HCEC 1CT (cell line): ENCODE measurements around the gene ATP5IF1.

Experiments used
- DNase-seq: peaks from one replicate; pipeline ENCODE4 v3.0.0-alpha.2; 2017

ATP5IF1 gene

DNA sequence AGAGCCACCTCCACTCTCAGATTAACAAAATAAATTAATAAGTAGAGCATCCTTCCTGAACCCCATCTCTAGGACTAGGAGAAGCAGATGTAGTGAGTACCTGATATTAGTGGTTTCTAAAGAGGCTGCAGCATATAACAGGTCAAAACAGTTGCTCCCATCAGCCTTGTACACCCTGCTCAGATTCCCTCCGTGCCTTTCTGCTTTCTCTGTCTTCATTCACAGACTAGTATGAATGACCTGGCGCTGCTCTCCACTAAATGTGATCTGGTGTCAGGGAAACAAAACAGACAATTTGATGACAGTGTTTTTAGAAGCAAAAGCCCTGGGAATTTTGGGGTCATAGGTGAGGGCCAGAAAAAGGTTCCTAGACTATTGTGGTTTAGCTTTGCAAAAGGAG, 31.7 kb downstream of the ATP5IF1 start:
- no peak for DNase-seq

DNA sequence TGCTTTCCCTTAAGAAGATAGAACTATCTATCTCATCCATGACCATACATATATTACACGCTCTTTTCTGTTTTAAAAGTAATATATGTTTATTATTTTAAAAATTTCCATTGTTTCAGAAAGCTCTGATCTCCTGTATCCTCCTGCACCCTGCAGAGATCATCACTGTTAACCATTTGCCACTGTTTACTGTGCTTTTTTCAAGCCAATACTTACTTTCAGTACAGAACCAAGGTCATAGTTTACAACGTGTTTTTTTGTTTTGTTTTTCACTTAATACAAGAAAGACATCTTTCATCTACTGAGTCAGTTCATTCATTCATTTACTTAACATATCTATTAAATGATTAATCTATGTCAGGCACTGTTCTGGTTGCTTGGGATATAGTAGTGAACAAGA, 33.6 kb downstream of the ATP5IF1 start:
- DNase-seq: no peak

DNA sequence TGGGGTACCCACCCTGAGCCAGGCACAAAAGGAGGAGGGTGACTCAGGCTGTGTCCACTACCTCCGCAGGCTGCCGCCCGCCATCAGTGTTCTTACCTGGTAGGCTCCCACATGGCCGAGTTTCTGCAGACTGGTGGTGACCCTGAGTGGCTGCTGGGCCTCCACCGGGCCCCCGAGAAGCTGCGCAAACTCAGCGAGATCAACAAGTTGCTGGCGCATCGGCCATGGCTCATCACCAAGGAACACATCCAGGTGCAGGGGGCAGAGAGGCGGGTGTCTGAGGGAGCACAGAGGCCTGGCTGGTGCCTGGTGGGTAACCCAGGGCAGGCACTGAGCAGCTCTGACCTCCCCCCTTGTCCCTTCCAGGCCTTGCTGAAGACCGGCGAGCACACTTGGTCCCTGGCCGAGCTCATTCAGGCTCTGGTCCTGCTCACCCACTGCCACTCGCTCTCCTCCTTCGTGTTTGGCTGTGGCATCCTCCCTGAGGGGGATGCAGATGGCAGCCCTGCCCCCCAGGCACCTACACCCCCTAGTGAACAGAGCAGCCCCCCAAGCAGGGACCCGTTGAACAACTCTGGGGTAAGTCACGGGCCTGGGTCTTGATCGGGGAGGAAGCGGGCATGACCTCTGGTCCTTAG, 36.4 kb downstream of the ATP5IF1 start:
- no peak for DNase-seq

GRCh38 chr1:28273216-28273860, 37.4 kb downstream of the ATP5IF1 start:
- no peak for DNase-seq

DNA sequence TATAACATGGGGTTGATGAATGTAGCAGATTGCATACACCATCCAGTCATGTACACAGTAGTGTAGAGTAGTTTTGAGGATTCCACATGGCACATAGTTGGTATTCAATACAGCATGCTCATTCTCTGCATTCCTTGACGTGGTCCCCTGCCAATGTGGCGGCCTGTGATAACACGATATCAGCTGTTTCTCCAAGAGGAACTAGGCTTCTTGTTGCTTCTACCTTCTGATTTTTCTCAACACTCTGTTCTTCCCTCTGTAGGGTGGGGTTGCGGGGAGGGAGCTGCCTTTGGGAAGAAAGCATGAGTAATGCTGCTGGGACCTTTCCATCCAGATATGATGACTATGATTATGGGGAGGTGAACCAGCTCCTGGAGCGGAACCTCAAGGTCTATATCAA, 42.8 kb downstream of the ATP5IF1 start:
- no peak for DNase-seq

DNA sequence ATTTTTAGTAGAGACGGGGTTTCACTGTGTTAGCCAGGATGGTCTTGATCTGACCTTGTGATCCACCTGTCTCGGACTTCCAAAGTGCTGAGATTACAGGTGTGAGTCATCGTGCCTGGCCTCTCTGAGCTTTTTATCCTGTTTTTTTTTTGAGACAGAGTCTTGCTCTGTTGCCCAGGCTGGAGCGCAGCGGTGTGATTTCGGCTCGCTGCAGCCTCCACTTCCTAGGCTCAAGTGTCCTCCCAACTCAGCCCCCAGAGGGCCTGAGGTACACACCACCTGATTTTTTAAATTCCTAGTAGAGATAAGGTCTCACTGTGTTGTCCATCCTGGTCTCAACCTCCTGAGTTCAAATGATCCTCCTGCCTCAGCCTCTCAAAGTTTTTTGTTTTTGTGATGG, 43.8 kb downstream of the ATP5IF1 start:
- no peak for DNase-seq

DNA sequence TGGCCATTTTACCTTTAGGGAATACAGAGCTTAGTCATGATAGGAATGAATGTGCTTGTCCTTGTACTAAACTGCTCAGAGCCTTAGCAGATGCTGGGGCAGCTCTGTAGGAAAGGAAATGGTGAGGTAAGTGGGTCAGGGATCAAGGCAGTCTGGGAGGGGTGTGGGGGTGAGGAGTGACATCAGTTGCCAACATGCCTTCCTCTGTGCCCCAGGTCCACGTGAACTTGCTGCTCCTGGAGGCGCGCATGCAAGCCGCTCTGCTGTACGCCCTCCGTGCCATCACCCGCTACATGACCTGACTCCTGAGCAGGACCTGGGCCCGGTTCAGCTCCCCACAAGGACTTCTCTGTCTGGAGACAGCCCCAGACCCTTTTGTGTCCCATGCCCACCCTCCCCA, 44.6 kb downstream of the ATP5IF1 start:
- no peak for DNase-seq

DNA sequence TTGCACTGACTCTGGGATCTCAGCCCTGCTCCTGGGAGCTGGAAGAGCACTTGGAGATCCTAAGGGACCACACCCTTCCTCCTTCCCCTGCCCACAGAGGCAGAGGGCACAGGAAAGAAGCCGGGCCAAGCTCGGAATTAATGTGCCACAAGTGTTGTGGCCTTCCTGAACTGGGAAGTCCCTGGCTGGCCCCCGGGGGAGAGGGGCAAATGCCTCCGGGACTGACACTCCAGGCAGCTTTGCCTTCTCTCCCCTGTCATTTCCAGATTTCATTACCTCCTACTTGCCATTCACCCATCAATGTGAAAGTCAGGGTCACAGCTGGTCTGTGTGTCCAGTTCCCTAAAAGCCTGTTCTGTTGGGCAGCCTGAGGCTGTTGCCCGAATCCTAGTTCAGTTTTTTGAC, 45.1 kb downstream of the ATP5IF1 start:
- DNase-seq: no peak

GRCh38 chr1:28281608-28282425, 45.9 kb downstream of the ATP5IF1 start:
- no peak for DNase-seq

DNA sequence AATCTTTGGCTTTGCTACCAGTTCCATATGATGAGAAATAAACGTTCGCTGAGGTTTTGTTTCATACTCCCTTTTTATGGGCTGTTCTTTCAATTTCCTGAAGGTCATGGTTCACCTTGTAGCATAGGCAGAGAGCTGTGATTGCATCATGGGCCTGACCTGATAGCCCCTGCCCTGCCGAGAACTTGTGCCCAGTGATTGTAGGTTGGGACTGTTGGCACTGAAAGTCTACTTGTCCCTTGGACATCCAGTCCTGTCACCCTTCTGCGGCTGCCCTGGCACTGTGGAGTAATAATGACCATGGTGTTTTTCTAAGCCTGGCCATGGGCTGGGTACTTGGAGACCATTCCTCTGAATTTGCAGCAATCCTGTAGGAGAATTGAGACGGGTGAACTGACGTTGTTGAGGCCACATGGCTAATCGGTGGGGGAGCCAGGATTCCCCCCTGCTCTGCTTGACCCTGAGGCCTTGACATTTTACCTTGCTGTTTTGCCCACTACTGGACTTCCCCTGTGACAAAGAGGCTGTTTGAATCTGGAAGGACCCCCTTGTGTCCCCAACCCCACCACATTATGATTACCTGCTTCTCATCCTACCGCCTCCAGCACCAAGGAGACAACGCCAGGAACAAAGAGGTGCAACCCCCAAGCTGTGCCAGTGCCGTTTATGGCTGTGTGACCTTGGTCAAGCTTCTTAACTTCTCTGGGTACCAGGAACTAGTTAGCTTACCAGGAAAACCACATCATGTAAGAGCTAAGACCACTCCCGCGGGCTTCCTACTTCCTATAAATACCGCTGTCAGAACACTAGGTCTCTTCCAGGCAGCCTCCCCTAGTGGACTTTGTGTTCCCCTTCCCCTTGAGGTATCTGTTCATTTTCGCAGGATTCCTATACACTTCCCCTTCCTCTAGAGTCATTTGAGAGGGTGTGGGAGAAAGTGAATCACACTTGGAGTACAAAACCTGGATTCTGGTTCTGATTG, 46.8 kb downstream of the ATP5IF1 start:
- no peak for DNase-seq

DNA sequence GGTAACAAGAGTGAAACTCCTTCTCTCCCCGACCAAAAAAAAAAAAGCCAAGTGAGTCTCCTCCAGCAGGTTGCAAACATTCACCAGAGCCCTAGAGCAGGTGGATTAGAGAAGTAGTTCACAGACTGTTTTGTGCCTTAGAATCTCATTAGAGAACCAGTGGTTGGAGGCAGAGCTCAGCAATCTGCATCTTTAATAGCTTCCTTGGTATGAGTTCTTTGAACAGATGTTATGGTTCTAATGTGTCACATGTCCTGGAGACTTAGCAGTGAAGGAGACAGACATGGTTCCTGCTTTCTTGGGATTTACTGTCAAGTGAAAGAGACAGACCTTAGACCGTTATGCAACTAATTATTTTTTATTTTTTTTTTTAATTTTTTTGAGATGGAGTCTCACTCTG, 50.2 kb downstream of the ATP5IF1 start:
- no peak for DNase-seq
